ENCODE data around the gene CATSPER3. TPM values are rescaled to one million over a fixed set of nuclear protein-coding genes. Genes with fewer than 3 reads are reported as not detected.

Gene CATSPER3
- total RNA-seq, 4 donors from 2014 or later, result 0.56 TPM; not detected in 3

- 64 to 76% methylated on average over 2 to 3 of the region's 3 CpGs for WGBS, 2 donors
- DNase-seq, result no peak
- no peaks in the 10 kb centered on the region for H3K27me3 ChIP-seq
- H3K9me3 ChIP-seq, result no peaks in the 10 kb centered on the region
- H3K36me3 ChIP-seq, result no peaks in the 10 kb centered on the region
- H3K27ac ChIP-seq, result no peak overlapping the region
- TF ChIP-seq POLR2A (IDR thresholded peaks at IDR 0.05), result no peak
- TF ChIP-seq, protein P1, sequence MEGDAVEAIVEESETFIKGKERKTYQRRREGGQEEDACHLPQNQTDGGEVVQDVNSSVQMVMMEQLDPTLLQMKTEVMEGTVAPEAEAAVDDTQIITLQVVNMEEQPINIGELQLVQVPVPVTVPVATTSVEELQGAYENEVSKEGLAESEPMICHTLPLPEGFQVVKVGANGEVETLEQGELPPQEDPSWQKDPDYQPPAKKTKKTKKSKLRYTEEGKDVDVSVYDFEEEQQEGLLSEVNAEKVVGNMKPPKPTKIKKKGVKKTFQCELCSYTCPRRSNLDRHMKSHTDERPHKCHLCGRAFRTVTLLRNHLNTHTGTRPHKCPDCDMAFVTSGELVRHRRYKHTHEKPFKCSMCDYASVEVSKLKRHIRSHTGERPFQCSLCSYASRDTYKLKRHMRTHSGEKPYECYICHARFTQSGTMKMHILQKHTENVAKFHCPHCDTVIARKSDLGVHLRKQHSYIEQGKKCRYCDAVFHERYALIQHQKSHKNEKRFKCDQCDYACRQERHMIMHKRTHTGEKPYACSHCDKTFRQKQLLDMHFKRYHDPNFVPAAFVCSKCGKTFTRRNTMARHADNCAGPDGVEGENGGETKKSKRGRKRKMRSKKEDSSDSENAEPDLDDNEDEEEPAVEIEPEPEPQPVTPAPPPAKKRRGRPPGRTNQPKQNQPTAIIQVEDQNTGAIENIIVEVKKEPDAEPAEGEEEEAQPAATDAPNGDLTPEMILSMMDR (IDR thresholded peaks at IDR 0.05), result no peak
- intact Hi-C loops (cut with DNase I), result no loop called here
- H3K4me3 ChIP-seq (replicated peaks in 1 of 3), result no peak overlapping the region
- no peaks in the 10 kb centered on the region for H3K4me1 ChIP-seq
Measured at GRCh38 chr5:135005076-135005475, 37.4 kb downstream of the CATSPER3 start.

- intact Hi-C loops (cut with DNase I), result no loop called here
- no peak for DNase-seq
- TF ChIP-seq, protein P1 (IDR thresholded peaks at IDR 0.05), result no peak
- no peak for TF ChIP-seq POLR2A (IDR thresholded peaks at IDR 0.05)
- no peaks in the 10 kb centered on the region for H3K27me3 ChIP-seq
- H3K4me1 ChIP-seq, result no peaks in the 10 kb centered on the region
- H3K9me3 ChIP-seq, result no peaks in the 10 kb centered on the region
- no peak overlapping the region for H3K27ac ChIP-seq
- H3K4me3 ChIP-seq (replicated peaks in 1 of 3), result no peak overlapping the region
- no peaks in the 10 kb centered on the region for H3K36me3 ChIP-seq
- 88 to 93% methylated on average over 9 of the region's 9 CpGs for WGBS, 2 donors
Measured at GRCh38 chr5:135007305-135007704, 39.6 kb downstream of the CATSPER3 start.

GRCh38 chr5:135007749-135008363, 40.1 kb downstream of the CATSPER3 start:
- H3K36me3 ChIP-seq, result no peaks in the 10 kb centered on the region
- H3K4me1 ChIP-seq, result no peaks in the 10 kb centered on the region
- TF ChIP-seq, protein P1 (IDR thresholded peaks at IDR 0.05), result no peak
- TF ChIP-seq POLR2A (IDR thresholded peaks at IDR 0.05), result no peak
- 81 to 83% methylated on average over 10 to 11 of the region's 11 CpGs for WGBS, 2 donors
- no peak overlapping the region for H3K4me3 ChIP-seq (replicated peaks in 1 of 3)
- H3K9me3 ChIP-seq, result no peaks in the 10 kb centered on the region
- H3K27ac ChIP-seq, result no peak overlapping the region
- DNase-seq, result no peak
- H3K27me3 ChIP-seq, result no peaks in the 10 kb centered on the region
- intact Hi-C loops (cut with DNase I), result no loop called here

- TF ChIP-seq POLR2A (IDR thresholded peaks at IDR 0.05), result no peak
- TF ChIP-seq, protein P1 (IDR thresholded peaks at IDR 0.05), result no peak
- Histone ChIP-seq H3K4me1 (no peaks in the 10 kb centered on the region), H3K4me3 (replicated peaks in 1 of 3) (no peak overlapping the region), H3K27ac (no peak overlapping the region), H3K9me3 (no peaks in the 10 kb centered on the region), H3K36me3 (no peaks in the 10 kb centered on the region), H3K27me3 (no peaks in the 10 kb centered on the region)
- intact Hi-C loops (cut with DNase I), result no loop called here
- DNase-seq, result no peak
- WGBS, 2 donors, result 95% methylated on average over 8 of the region's 8 CpGs
Measured at GRCh38 chr5:135008556-135008955, 40.8 kb downstream of the CATSPER3 start.

GRCh38 chr5:135008981-135009735, 41.5 kb downstream of the CATSPER3 start:
- Histone ChIP-seq H3K27me3 (no peaks in the 10 kb centered on the region), H3K9me3 (no peaks in the 10 kb centered on the region), H3K4me3 (replicated peaks in 1 of 3) (no peak overlapping the region), H3K36me3 (no peaks in the 10 kb centered on the region), H3K4me1 (peaks cover 0 to 4% of the 10 kb centered on the region in 2 donors), H3K27ac (no peak overlapping the region)
- no peak for DNase-seq
- WGBS, 2 donors, result 90 to 94% methylated on average over 10 to 12 of the region's 13 CpGs
- TF ChIP-seq POLR2A (IDR thresholded peaks at IDR 0.05), result no peak
- TF ChIP-seq, protein P1 (IDR thresholded peaks at IDR 0.05), result no peak
- intact Hi-C loops (cut with DNase I), result no loop called here
